Liver (tissue), 3 donors: ENCODE measurements around the gene IFT74.

Experiments used
- CTCF ChIP-seq: fragments of 150-350 bp; IDR thresholded peaks from 2 replicates; pipeline ENCODE4 v1.5.1; 2017; ENCODE audit warnings: improper control_type of control experiment, low read depth, low read length; ENCODE audit not compliant: missing input control
- EGR1 ChIP-seq, 2 donors: IDR thresholded peaks; 2 replicates each; pipeline ENCODE4 v1.6.1; 2016 to 2018; ENCODE audit warnings: antibody characterized with exemption in 2 of 2, low read depth in 2 of 2
- MAX ChIP-seq: IDR thresholded peaks from 2 replicates; pipeline ENCODE4 v1.6.1; 2016; ENCODE audit warnings: antibody characterized with exemption
- RAD21 ChIP-seq, 2 donors: IDR thresholded peaks; 2 replicates each; pipeline ENCODE4 v1.6.1; 2016; ENCODE audit warnings: antibody characterized with exemption in 2 of 2, mild to moderate bottlenecking in 2 of 2
- donor health status: healthy.
- donor health status: healthy.

GRCh38 chr9:27005491-27005890, 49.3 kb downstream of the IFT74 start, which contains the start of gene LRRC19:
- TF ChIP-seq CTCF, result no peak
- no peak for TF ChIP-seq RAD21 (IDR thresholded peaks at IDR 0.05)
- TF ChIP-seq MAX, result no peak
- TF ChIP-seq EGR1 (IDR thresholded peaks at IDR 0.05; ENCODE audit: low read depth in 2 of 2), result no peak
